ENCODE measurements around the gene ATP6V0E1.
A peak's percentile ranks its signal among the peaks of the same experiment; 100 is the strongest.
"Not testable (repeated sequence)": the region's sequence is repeated elsewhere in the genome, so short reads cannot be mapped to it uniquely, and the experiment has no call there.

Gene ATP6V0E1

DNA sequence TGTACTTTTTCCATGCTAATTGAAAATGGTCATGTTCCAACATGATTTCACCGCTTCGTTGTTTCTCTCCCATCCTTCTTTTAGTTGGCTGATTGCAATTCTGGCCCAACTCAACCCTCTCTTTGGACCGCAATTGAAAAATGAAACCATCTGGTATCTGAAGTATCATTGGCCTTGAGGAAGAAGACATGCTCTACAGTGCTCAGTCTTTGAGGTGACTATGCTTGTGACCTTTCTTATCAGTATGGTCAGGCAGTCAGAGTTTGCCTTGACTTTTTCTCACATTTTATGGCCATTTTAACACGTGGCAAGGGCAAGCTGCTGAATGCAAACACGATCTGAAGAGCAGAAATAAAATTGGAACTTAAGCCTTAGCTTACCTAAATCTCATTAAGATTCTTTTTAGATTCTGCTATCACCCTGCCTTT lies 36.6 kb downstream of the ATP6V0E1 start:
- CTCF ChIA-PET: no interaction called here
- no peaks in the 10 kb centered on the region for H3K27me3 Mint-ChIP-seq
- H3K4me3 Mint-ChIP-seq: no peak overlapping the region
- DNase-seq: no peak
- no peaks in the 10 kb centered on the region for H3K9me3 Mint-ChIP-seq
- peaks cover 35% of the 10 kb centered on the region for H3K36me3 Mint-ChIP-seq
- H3K27ac Mint-ChIP-seq: no peak overlapping the region
- peaks cover 16% of the 10 kb centered on the region for H3K4me1 Mint-ChIP-seq

DNA sequence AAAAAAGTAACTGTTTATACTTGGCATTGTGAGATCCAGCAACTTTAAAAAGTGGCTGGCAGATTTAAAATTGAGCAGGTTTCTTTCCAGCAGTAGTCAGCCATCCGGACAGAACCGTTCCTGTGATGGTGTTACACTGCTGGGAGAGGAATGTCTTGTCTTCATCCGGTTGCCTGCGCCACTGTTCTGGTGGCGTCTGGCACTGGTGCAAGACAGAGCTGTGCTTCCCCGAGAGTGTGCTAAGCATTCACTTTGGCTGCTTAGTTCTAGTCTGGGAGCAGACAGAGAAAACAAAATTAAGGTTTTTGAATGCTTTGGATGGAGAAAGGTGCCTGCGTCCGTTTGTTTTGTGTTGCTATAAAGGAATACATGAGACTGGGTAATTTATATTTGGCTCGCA lies 37.1 kb downstream of the ATP6V0E1 start:
- no peak overlapping the region for H3K4me3 Mint-ChIP-seq
- H3K27me3 Mint-ChIP-seq: no peaks in the 10 kb centered on the region
- no peak overlapping the region for H3K27ac Mint-ChIP-seq
- no peak for DNase-seq
- H3K36me3 Mint-ChIP-seq: peaks cover 37% of the 10 kb centered on the region
- CTCF ChIA-PET: no interaction called here
- no peaks in the 10 kb centered on the region for H3K9me3 Mint-ChIP-seq
- H3K4me1 Mint-ChIP-seq: peaks cover 16% of the 10 kb centered on the region

DNA sequence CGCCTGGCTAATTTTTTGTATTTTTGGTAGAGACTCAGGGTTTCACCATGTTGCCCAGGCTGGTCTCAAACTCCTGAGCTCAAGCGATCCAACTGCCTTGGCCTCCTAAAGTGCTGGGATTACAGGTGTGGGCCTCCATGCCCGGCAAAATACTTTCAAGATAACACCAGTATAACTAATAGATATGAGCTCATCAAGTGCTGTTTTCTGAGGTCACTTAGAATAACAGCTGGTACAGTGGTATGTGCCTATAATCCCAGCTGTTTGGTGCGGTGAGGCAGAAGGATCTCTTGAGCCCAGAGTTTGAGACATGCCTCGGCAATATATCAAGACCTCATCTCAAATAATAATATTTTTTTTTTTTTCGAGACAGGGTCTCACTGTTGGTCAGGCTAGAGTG lies 42.1 kb downstream of the ATP6V0E1 start:
- no peaks in the 10 kb centered on the region for H3K27me3 Mint-ChIP-seq
- H3K27ac Mint-ChIP-seq: peak overlapping the region; percentile 35
- CTCF ChIA-PET: interaction anchor here (0.6 kb wide), 1 partner anchor 859 kb away, joined by 3 read pairs; no protein-coding TSS in a partner anchor
- H3K36me3 Mint-ChIP-seq: peaks cover 28% of the 10 kb centered on the region
- H3K9me3 Mint-ChIP-seq: no peaks in the 10 kb centered on the region
- H3K4me1 Mint-ChIP-seq: peaks cover 2% of the 10 kb centered on the region
- no peak overlapping the region for H3K4me3 Mint-ChIP-seq
- no peak for DNase-seq

DNA sequence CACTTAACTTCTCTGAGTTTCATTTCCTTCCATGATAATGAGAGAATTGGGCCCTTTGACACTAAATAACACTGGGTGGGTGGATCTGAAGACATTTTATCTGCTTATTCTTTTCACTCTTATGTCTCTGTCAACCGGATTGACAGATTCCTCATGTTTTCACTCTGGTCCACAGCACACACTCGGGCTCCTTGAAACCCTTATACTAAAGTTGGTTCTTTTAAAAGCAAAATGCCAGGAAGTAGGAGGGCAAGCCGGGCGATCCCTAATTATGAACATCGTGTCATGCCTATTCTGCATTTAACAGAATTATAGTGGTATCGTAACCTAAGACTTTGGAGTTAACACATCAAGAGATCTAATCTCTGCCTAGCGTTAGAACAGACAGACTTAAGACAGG lies 44.3 kb downstream of the ATP6V0E1 start:
- CTCF ChIA-PET: no interaction called here
- H3K27me3 Mint-ChIP-seq: no peaks in the 10 kb centered on the region
- peaks cover 12% of the 10 kb centered on the region for H3K36me3 Mint-ChIP-seq
- DNase-seq: no peak
- peak overlapping the region; percentile 1 for H3K27ac Mint-ChIP-seq
- H3K9me3 Mint-ChIP-seq: no peaks in the 10 kb centered on the region
- H3K4me1 Mint-ChIP-seq: peaks cover 2% of the 10 kb centered on the region
- no peak overlapping the region for H3K4me3 Mint-ChIP-seq

DNA sequence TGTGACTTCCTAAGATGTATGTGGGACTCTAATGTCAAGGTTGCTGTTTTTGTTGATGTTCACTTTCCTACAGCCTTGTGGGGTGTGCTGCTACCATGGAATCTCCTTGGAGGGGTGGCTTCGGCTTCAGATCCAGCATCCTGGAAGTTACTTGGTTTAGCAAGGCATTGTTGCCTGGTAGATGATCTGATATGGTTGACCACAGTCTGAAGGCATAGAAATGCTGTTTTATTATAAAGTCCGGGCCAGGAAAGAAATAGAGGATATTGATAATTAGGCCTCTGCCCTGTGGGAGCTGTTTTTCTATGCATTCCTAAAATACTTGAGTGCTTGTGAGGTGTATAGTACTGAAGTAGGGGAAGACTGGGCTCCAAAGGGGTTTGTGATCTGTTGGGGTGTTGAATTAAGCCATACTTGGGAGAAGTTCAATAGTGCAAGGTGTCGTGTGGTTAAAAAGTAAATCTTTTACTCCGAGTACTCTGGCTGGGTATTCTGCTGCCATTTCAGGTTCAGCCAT lies 45.3 kb downstream of the ATP6V0E1 start:
- Mint-ChIP-seq H3K9me3 (no peaks in the 10 kb centered on the region), H3K36me3 (peaks cover 7% of the 10 kb centered on the region), H3K27me3 (no peaks in the 10 kb centered on the region), H3K4me1 (peaks cover 9% of the 10 kb centered on the region), H3K27ac (no peak overlapping the region), H3K4me3 (no peak overlapping the region)
- CTCF ChIA-PET: no interaction called here
- no peak for DNase-seq

DNA sequence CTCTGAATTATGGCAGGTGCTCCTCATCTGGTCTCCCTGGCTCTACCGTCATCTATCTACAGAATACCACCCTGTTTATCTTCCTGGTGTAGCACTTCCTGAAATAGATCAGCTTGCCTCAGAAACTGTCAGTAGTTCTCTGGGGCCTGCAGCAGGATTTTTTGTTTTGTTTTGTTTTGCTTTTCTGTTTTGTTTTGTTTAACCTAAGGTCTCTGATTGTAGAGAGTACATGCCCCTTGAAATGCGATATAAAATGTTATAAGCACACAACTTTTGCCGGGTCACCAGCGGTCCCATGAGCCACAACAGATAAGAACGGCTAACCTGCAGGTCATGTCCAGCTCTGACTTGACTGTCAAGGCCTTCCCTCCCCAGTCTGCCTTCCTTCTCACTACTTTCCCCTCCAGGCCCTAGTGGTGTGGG lies 45.9 kb downstream of the ATP6V0E1 start:
- no peaks in the 10 kb centered on the region for H3K27me3 Mint-ChIP-seq
- no peak overlapping the region for H3K27ac Mint-ChIP-seq
- DNase-seq: no peak
- H3K36me3 Mint-ChIP-seq: peaks cover 8% of the 10 kb centered on the region
- no peaks in the 10 kb centered on the region for H3K9me3 Mint-ChIP-seq
- H3K4me1 Mint-ChIP-seq: peaks cover 13% of the 10 kb centered on the region
- CTCF ChIA-PET: no interaction called here
- no peak overlapping the region for H3K4me3 Mint-ChIP-seq

DNA sequence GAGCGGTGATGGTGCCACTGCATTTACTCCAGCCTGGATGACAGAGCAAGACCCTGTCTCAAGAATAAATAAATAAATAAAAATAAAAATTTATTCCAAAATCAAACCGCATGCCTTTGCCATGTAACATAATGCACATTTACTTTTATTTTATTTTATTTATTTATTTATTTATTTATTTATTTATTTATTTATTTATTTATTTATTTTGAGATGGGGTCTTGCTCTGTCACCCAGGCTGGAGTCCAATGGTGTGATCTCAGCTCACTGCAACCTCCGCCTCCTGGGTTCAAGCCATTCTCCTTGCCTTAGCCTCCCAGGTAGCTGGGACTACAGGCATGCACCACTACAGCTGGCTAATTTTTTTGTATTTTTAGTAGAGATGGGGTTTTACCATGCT lies 48.5 kb downstream of the ATP6V0E1 start:
- H3K36me3 Mint-ChIP-seq: peaks cover 22% of the 10 kb centered on the region
- H3K4me1 Mint-ChIP-seq: peaks cover 38% of the 10 kb centered on the region
- CTCF ChIA-PET: interaction anchor here (1.1 to 1.3 kb wide), 2 partner anchors 10 to 20 kb away, joined by 3 to 4 read pairs; no protein-coding TSS in a partner anchor
- H3K27ac Mint-ChIP-seq, H3K9me3 Mint-ChIP-seq, H3K27me3 Mint-ChIP-seq, H3K4me3 Mint-ChIP-seq, DNase-seq: not testable (repeated sequence)

DNA sequence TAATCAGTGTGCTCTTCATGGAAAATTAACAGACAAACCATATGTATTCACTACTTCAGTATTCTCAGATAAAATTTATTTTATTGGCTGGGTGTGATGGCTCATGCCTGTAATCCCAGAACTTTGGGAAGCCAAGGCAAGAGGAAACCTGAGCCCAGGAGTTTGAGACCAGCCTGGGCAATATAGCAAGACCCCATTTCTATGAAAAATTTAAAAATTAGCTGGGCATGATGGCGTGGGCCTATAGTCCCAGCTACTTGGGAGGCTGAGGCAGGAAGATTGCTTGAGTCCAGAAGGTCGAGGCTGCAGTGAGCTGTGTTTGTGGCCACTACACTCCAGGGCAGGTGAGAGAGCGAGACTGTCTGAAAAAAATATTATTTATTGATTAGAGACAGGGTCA lies 49.2 kb downstream of the ATP6V0E1 start:
- no peaks in the 10 kb centered on the region for H3K27me3 Mint-ChIP-seq
- no peak for DNase-seq
- no peak overlapping the region for H3K4me3 Mint-ChIP-seq
- CTCF ChIA-PET: interaction anchor here (1.3 kb wide), 1 partner anchor 21 kb away, joined by 4 read pairs; no protein-coding TSS in a partner anchor
- peaks cover 25% of the 10 kb centered on the region for H3K36me3 Mint-ChIP-seq
- H3K9me3 Mint-ChIP-seq: no peaks in the 10 kb centered on the region
- H3K27ac Mint-ChIP-seq: no peak overlapping the region
- H3K4me1 Mint-ChIP-seq: peaks cover 45% of the 10 kb centered on the region

DNA sequence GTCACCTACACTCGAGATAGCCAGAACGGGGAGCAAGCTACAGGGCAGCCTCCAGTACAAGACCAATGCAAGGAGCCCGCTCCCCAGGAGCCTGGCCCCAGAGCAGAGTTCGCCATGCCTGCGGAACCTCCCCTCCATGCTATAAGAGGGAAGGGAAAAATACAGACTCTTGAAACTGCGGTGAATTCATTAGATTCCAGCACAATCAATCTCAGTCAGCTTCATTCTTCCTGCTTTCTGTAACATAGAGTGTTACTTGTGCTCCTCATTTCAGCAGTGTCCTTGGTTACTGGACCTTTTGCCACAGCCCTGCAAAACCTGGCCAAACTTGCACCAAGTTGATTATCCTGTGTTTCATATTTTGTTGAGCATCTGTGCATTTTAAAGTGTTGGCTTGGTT lies 50.4 kb downstream of the ATP6V0E1 start:
- H3K27ac Mint-ChIP-seq: peak overlapping the region; percentile 94
- H3K36me3 Mint-ChIP-seq: peaks cover 25% of the 10 kb centered on the region
- H3K27me3 Mint-ChIP-seq: no peaks in the 10 kb centered on the region
- no peak overlapping the region for H3K4me3 Mint-ChIP-seq
- DNase-seq: no peak
- CTCF ChIA-PET: no interaction called here
- peaks cover 45% of the 10 kb centered on the region for H3K4me1 Mint-ChIP-seq
- no peaks in the 10 kb centered on the region for H3K9me3 Mint-ChIP-seq

DNA sequence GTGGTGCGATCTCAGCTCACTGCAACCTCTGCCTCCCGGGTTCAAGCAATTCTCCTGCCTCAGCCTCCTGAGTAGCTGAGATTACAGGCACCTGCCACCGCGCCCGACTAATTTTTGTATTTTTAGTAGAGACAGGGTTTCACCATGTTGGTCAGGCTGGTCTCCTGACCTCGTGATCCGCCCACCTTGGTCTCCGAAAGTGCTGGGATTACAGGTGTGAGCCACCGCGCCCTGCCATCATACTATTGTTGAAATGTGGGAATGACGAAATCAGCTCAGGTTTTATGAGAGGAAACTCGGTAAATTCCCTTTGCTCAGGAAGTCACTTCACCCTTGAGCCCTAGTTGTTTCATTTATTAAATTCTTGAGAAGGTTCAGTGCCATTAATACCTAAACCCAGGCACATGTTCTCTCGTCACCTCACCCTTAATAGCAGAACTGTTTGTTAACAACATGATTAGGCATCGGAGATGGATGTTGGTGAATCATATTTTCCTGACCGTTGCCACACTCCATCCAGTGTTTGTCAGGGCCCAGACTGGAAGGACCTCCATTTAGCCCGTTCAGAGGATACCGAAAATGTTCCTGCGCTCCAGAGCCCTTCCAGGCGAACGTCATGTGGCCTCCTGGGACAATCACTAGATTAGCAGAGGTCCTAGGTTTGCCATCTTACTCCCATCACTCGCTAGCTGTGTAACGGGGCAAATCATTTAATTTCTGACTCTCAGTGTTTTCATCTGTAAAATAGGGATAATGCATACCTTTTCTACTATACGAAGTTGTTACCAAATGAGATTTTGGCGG lies 52.5 kb downstream of the ATP6V0E1 start:
- H3K9me3 Mint-ChIP-seq: peaks cover 3% of the 10 kb centered on the region
- no peak for DNase-seq
- peak overlapping the region; percentile 70 for H3K4me3 Mint-ChIP-seq
- peaks cover 28% of the 10 kb centered on the region for H3K36me3 Mint-ChIP-seq
- CTCF ChIA-PET: interaction anchor here (1.2 kb wide), 1 partner anchor 52 kb away, joined by 6 read pairs; the partner anchor contains the start of gene ATP6V0E1
- no peaks in the 10 kb centered on the region for H3K27me3 Mint-ChIP-seq
- H3K4me1 Mint-ChIP-seq: peaks cover 45% of the 10 kb centered on the region
- H3K27ac Mint-ChIP-seq: peak overlapping the region; percentile 94

DNA sequence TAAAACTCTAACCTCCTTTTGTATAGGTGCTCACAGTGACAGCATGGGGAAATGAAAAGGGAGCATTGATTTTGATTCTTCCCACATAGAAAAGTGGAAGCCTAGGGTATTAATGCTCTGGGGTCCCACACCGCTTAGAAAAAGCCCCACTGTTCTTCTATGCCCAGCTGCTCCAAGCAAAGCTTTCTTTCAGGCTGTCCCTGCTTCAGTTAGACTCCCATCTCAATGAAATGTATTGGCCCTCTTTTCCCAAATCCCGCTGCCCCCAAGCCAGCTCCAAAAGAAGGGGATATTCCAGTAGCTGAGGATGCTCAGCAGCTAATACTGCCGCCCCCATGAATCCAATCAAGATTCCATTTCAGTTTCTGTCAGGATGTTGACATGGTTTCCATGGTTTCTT lies 55.6 kb downstream of the ATP6V0E1 start:
- DNase-seq: no peak
- peaks cover 35% of the 10 kb centered on the region for H3K4me1 Mint-ChIP-seq
- peaks cover 3% of the 10 kb centered on the region for H3K9me3 Mint-ChIP-seq
- H3K36me3 Mint-ChIP-seq: peaks cover 26% of the 10 kb centered on the region
- no peaks in the 10 kb centered on the region for H3K27me3 Mint-ChIP-seq
- CTCF ChIA-PET: no interaction called here
- peak overlapping the region; percentile 19 for H3K27ac Mint-ChIP-seq
- no peak overlapping the region for H3K4me3 Mint-ChIP-seq

DNA sequence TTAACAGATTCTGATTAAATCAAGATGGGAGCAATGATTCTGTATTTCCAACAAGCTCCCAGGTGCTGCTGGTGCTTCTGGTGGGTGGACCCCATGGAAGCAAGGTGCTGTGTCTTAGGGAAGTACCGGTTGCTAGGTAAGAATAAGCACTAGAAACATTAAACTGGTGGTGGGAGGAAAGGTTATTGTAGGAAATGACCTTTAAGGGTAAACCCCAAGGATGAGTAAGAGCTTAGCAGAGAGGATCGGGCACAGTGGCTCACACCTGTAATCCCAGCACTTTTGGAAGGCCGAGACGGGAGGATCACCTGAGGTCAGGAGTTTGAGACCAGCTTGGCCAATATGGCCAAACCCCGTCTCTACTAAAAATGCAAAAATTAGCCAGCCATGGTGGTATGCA lies 56.4 kb downstream of the ATP6V0E1 start:
- no peak for DNase-seq
- Mint-ChIP-seq H3K4me1 (peaks cover 27% of the 10 kb centered on the region), H3K9me3 (peaks cover 3% of the 10 kb centered on the region), H3K4me3 (no peak overlapping the region), H3K27ac (no peak overlapping the region), H3K27me3 (no peaks in the 10 kb centered on the region), H3K36me3 (peaks cover 19% of the 10 kb centered on the region)
- CTCF ChIA-PET: no interaction called here

DNA sequence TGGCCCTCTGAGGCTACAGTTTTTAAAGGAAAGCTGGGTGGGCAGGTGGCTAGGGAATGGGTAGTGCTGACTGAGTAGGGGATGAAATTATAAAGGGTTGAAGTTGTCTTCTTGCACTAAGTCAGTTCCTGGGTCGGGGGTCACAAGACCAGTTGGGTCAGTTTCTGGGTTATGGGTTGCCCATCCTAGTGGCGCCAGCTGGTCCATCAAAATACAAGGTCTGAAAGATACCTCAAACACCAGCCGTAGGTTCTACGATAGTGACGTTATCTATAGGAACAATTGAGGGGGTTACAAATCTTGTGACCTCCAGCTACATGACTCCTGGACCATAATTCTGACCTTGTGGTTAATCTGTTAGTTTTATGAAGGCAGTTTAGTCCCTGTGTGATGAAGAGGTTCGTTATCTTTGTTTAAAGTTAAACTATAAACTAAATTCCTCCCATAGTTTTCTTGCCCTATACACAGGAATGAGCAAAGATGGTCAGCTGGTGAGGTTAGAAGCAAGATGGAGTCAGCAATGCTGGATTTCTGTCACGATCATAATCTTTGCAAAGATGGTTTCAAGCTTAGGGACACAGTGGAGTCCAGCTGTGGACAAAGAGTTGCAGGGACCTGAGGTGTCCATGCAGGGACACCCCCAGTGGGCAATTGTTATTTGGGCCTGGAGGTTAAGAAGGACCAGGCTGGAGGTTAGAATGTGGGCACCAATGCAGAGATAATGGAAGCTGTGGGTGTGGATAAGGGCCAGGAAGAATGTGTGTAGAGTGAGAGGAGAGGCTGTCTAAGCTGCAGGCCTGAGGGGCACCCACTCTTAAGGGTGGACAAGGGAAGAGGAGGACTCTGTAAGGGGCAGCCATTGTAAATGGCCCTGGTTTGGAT lies 58.6 kb downstream of the ATP6V0E1 start:
- DNase-seq: no peak
- peaks cover 3% of the 10 kb centered on the region for H3K9me3 Mint-ChIP-seq
- CTCF ChIA-PET: interaction anchor here (1.3 kb wide), 1 partner anchor 11 kb away, joined by 3 read pairs; no protein-coding TSS in a partner anchor
- peaks cover 5% of the 10 kb centered on the region for H3K36me3 Mint-ChIP-seq
- H3K27me3 Mint-ChIP-seq: no peaks in the 10 kb centered on the region
- H3K27ac Mint-ChIP-seq: no peak overlapping the region
- H3K4me3 Mint-ChIP-seq: no peak overlapping the region
- peaks cover 6% of the 10 kb centered on the region for H3K4me1 Mint-ChIP-seq

DNA sequence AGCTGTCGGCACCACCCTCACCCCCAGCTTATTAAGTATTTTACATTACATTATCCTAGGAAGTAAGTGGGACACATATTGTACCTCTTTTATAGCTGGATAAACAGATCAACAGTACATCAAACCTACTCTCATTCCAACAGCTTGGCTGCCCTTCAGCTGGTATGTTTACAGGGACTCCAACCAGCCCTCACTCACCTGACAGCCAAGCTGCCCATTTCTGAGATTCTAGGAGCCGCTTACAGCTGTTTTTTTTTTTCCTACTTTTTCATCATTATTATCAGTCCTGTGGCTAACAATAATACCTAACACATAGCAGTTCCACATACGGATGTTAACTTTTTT lies 59.2 kb downstream of the ATP6V0E1 start:
- H3K27ac Mint-ChIP-seq: no peak overlapping the region
- peaks cover under 1% of the 10 kb centered on the region for H3K4me1 Mint-ChIP-seq
- CTCF ChIA-PET: interaction anchor here (1.3 kb wide), 1 partner anchor 11 kb away, joined by 3 read pairs; no protein-coding TSS in a partner anchor
- peaks cover 3% of the 10 kb centered on the region for H3K36me3 Mint-ChIP-seq
- H3K4me3 Mint-ChIP-seq: no peak overlapping the region
- DNase-seq: no peak
- H3K9me3 Mint-ChIP-seq: peaks cover 3% of the 10 kb centered on the region
- H3K27me3 Mint-ChIP-seq: no peaks in the 10 kb centered on the region

Measured in activated naive CD4-positive, alpha-beta T cell treated with anti-CD3 and anti-CD28 coated beads, Interleukin-2, amount 10 ng/mL, durations not matched to agents 7 days and 5 days (primary cell).